ENCODE measurements around the gene PRR23E. TPM values are rescaled to one million over a fixed set of nuclear protein-coding genes. Genes with fewer than 3 reads are reported as not detected.
A peak's percentile ranks its signal among the peaks of the same experiment; 100 is the strongest.

PRR23E gene
- polyA plus RNA-seq, 4 donors: 0.42 TPM; not detected in 3

- DNase-seq (ENCODE audit: low read depth in 4 of 4, low spot score in 3 of 4): peak in 2 of 4 donors; percentile 2 to 7
Measured at GRCh38 chr3:127221037-127221436, 28.1 kb downstream of the PRR23E start.

- no peak for DNase-seq (ENCODE audit: low read depth in 4 of 4, low spot score in 3 of 4)
Measured at GRCh38 chr3:127221446-127222035, 28.6 kb downstream of the PRR23E start.

- no peak for DNase-seq (ENCODE audit: low read depth in 4 of 4, low spot score in 3 of 4)
Measured at GRCh38 chr3:127222163-127222562, 29.2 kb downstream of the PRR23E start.

- DNase-seq (ENCODE audit: low read depth in 4 of 4, low spot score in 3 of 4): no peak
Measured at GRCh38 chr3:127222664-127223063, 29.7 kb downstream of the PRR23E start.

- DNase-seq (ENCODE audit: low read depth in 4 of 4, low spot score in 3 of 4): no peak
Measured at GRCh38 chr3:127224118-127224517, 31.2 kb downstream of the PRR23E start.

DNA sequence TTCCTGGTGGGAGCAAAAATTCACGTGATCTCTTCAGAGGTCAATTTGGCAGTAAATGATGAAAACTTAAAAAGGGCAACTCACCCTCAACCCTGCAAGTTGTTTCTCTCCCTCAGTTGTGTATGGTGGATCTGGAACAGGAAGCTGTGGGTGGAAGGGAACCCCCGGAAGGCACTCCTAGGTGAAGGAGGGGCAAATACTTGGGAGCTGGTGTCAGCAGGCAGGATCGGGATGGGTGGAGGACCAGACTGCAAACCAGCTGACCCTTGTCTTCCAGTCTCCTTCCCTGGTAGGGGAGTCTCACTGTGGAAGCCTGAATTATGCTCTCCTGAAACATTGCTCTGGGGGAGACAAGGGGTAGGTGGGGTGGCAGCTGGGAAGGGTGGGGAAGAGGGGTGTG lies 33.5 kb downstream of the PRR23E start:
- DNase-seq (ENCODE audit: low read depth in 4 of 4, low spot score in 3 of 4): no peak

DNA sequence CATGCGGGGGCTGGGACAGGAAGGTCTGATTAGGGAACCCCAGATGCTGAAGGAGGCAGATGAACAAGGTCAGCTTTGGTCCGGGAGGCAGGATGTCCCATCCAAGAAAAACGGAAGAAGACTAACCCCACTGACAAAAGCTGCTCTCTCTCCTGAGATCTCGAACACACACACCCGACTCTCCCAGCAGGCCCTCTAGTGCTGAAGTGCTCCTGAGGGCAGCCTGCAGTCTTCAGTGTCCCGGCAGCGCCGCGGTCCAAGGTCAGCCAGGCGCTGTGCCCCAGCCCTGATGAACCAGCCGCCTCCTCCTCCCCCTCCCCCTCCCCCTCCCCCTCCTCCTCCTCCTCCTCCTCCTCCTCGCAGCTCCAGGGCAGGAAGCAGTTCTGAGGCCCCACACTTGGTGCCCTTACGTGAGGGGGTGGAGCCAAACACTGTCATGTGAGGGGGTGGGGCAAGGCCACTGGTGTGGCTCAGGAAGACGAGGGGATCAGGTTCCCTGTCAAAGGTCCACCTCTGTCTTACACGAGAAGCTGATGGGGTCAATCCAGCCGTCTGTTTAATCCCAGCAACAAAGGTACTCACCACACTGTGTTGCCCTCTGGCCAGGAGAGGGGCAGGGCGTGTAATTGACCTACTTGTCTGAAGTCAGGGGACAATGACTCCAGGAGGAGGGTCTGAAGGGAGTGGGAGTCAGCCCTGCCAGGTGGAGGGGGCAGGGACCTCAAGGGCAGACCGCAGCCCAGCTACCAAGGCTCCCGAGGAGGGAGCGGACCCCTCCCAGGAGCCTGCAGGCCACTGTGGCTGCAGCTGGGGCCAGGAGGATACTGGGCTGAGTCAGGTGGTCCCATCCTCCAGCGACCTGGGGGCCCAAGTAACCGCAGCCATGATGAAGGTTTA lies 34.3 kb downstream of the PRR23E start:
- no peak for DNase-seq (ENCODE audit: low read depth in 4 of 4, low spot score in 3 of 4)

- no peak for DNase-seq (ENCODE audit: low read depth in 4 of 4, low spot score in 3 of 4)
Measured at GRCh38 chr3:127228866-127229265, 35.9 kb downstream of the PRR23E start.

DNA sequence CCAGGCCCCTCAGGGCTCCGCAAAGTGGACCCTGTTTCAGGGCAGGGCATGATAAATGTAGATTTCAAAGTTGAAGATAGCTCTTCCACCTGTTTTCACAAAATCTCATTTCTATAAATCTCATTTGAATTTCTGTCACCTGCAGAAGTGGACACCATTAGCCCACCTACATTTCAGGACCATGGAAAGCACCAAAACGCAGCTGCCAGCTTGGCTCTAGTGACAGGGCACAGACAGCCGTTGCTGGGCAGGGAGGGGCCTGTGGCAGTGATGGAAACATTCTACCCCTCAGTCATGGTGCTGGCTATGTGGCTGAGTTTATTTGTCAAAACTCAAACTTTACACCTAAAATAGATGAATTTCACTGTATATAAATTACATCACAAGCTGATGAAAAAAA lies 40.4 kb downstream of the PRR23E start:
- peak in 3 of 4 donors; percentile 12 to 50 (median 28) for DNase-seq (ENCODE audit: low read depth in 4 of 4, low spot score in 3 of 4)

- no peak for DNase-seq (ENCODE audit: low read depth in 4 of 4, low spot score in 3 of 4)
Measured at GRCh38 chr3:127234778-127235177, 41.8 kb downstream of the PRR23E start.

DNA sequence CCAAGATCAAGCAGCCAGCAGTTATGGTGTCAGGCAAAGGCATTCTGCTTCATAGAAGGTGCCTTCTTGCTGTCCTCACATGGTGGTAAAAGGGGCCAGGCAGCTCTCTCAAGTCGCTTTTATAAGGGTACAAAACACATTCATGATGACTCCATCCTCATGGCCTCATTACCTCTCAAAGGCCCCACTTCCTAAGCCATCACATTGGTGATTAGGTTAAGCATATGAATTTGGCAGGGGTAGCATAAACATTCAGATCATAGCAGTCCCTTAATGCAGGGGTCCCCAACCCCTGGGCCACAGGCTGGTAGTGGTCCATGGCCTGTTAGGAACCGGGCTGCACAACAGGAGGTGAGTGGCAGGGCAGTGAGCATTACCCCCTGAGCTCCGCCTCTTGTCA lies 42.8 kb downstream of the PRR23E start:
- DNase-seq (ENCODE audit: low read depth in 4 of 4, low spot score in 3 of 4): no peak

DNA sequence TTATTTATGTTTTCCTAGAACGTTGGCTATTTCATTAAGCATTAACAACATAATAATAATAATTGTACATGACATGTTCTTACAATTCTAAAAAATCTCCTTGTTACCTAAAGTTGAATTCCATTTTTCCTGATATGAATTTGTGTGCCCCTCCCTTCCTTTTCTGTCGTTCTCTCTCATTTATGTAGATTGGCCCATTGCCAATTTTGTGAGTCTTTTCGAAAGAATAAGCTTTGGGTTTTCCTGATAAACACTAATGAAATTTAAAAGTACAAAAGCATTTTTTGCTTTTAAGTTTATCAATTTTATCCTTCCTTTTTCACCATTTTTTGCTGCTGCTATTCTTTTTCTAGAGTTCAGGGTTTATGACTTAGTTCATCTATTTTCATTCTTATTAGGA lies 44.9 kb downstream of the PRR23E start:
- DNase-seq (ENCODE audit: low read depth in 4 of 4, low spot score in 3 of 4): no peak

- no peak for DNase-seq (ENCODE audit: low read depth in 4 of 4, low spot score in 3 of 4)
Measured at GRCh38 chr3:127238602-127239001, 45.7 kb downstream of the PRR23E start.

GRCh38 chr3:127247292-127247691 lies 54.4 kb downstream of the PRR23E start:
- no peak for DNase-seq (ENCODE audit: low read depth in 4 of 4, low spot score in 3 of 4)

Other genes with a start within 250 kb of the PRR23E start
- gene PLXNA1, start 210.0 kb upstream of the PRR23E start, polyA plus RNA-seq (ENCODE audit: insufficient read length in 4 of 4): 10 to 100 TPM; 27.4 to 36.6 (median 28.1) TPM
- gene PRR20G, start 94.9 kb downstream of the PRR23E start, polyA plus RNA-seq (ENCODE audit: insufficient read length in 4 of 4): not detected